ENCODE data around the gene PSD. TPM values are rescaled to one million over a fixed set of nuclear protein-coding genes. Genes with fewer than 3 reads are reported as not detected.

PSD gene
- total RNA-seq, 1 experiment from 2014 or later, result 3.4 TPM

- Histone ChIP-seq H3K14ac (ENCODE audit: insufficient read depth, low read length) (no peak overlapping the region), H3K23ac (ENCODE audit: insufficient read length, low read depth, low read length) (no peak overlapping the region), H3K4me2 (ENCODE audit: insufficient read depth, insufficient read length, low read length) (no peak overlapping the region), H3T11ph (ENCODE audit: low read length) (no peak overlapping the region), H3K27me3 (ENCODE audit: insufficient read depth, low read length) (peaks cover 29% of the 10 kb centered on the region; the same call in 1 of the 2 replicates), H2AFZ (ENCODE audit: low read length) (no peak overlapping the region), H3K23me2 (ENCODE audit: insufficient read length, low read depth, low read length, poor library complexity, severe bottlenecking) (peaks cover 9% of the 10 kb centered on the region), H2BK20ac (ENCODE audit: low read depth, low read length, poor library complexity, severe bottlenecking) (no peak overlapping the region), H2BK12ac (ENCODE audit: insufficient read length, low read depth, low read length) (no peak overlapping the region), H2BK120ac (ENCODE audit: low read depth, low read length, poor library complexity, severe bottlenecking) (no peak overlapping the region), H3K79me1 (ENCODE audit: insufficient read depth, low read depth, low read length, poor library complexity, severe bottlenecking) (no peaks in the 10 kb centered on the region), H4K20me1 (ENCODE audit: control insufficient read depth, insufficient read depth, insufficient read length) (no peaks in the 10 kb centered on the region), H2BK5ac (ENCODE audit: insufficient read length, low read length) (no peak overlapping the region), H4K5ac (ENCODE audit: insufficient read length, low read depth, low read length) (no peak overlapping the region), H3K9me3 (ENCODE audit: control insufficient read depth, low read depth, low read length) (no peaks in the 10 kb centered on the region), H3K4ac (ENCODE audit: low read depth, low read length) (no peak overlapping the region), H3K56ac (ENCODE audit: insufficient read length, low read depth, low read length) (no peak overlapping the region), H2AK5ac (ENCODE audit: insufficient read length, low read length) (no peak overlapping the region), H3K18ac (ENCODE audit: insufficient read length, low read depth, low read length) (no peak overlapping the region), H3K4me1 (ENCODE audit: insufficient read depth, low read length) (peaks cover 5% of the 10 kb centered on the region; the same call in 1 of the 2 replicates), H2BK15ac (ENCODE audit: low read depth, low read length) (no peak overlapping the region), H3K79me2 (ENCODE audit: insufficient read depth, low read length) (no peaks in the 10 kb centered on the region), H3K27ac (ENCODE audit: insufficient read length, low read depth, low read length) (no peak overlapping the region), H3K9ac (ENCODE audit: extremely low read depth, insufficient read length, low read length) (no peak overlapping the region), H4K91ac (ENCODE audit: insufficient read length, low read depth, low read length) (no peak overlapping the region), H4K8ac (replicated peaks; ENCODE audit: insufficient read length, low read depth, low read length) (no peak overlapping the region)
- Mint-ChIP-seq H3K4me3 (peak overlapping the region in 1 of 2 experiments; percentile 97; a peak in 2 of 5 replicates), H3K27me3 (ENCODE audit: low read depth) (peaks cover 62% of the 10 kb centered on the region), H3K27ac (no peak overlapping the region), H3K4me1 (peaks cover 16 to 34% of the 10 kb centered on the region in 2 experiments), H3K36me3 (ENCODE audit: insufficient read depth in 1 of 3, low read depth in 3 of 3) (0 out of 7 replicates have a peak, but pooled peaks cover 0 to 1% (median 0%) of the 10 kb centered on the region in 3 experiments), H3K9me3 (no peaks in the 10 kb centered on the region; a peak in 1 of 5 replicates)
- DNase-seq, result no peak
- WGBS (ENCODE audit: extremely low coverage, insufficient read length, low lambda C conversion rate), result no CpG with 5 or more reads among the region's 5 CpGs
- no peak for TF ChIP-seq CTCF (conservative IDR thresholded peaks at IDR 0.05)
These were observed 15.0 kb upstream of the PSD start for GRCh38 chr10:102433619-102434046.

Data from H9 (cell line).